Activated T-cell treated with anti-CD3 and anti-CD28 coated beads, Interleukin-2, amount 50 U/mL, for 72 hours (primary cell): ENCODE measurements around the gene DCDC2B. TPM values are rescaled to one million over a fixed set of nuclear protein-coding genes. Genes with fewer than 3 reads are reported as not detected.
"Not testable (repeated sequence)": the region's sequence is repeated elsewhere in the genome, so short reads cannot be mapped to it uniquely, and the experiment has no call there.

ENCODE experiments used
- ATAC-seq, 2 donors: fragments of 150-1000 bp; cut with Tn5 transposase; replicated peaks in 1 of 2; 2 replicates each; pipeline ENCODE4 v1.10.0; 2021; ENCODE audit warnings: moderate library complexity in 2 of 2, mild to moderate bottlenecking in 1 of 2
- DNase-seq, 2 donors: peaks; one replicate each; pipeline ENCODE4 v3.0.0; 2021 to 2022; ENCODE audit warnings: mixed read lengths in 1 of 2
- H3K27ac Mint-ChIP-seq: one replicate; pipeline ENCODE4 v1.8.0; 2022; ENCODE audit warnings: mild to moderate bottlenecking, moderate library complexity, mixed read lengths
- H3K27me3 Mint-ChIP-seq: one replicate; pipeline ENCODE4 v1.8.0; 2022; ENCODE audit warnings: low read depth, mixed read lengths
- H3K36me3 Mint-ChIP-seq, 2 donors: one replicate each; pipeline ENCODE4 v1.8.0; 2022; ENCODE audit warnings: mixed read lengths in 2 of 2, mild to moderate bottlenecking in 1 of 2; ENCODE audit not compliant: insufficient read depth in 2 of 2
- H3K4me1 Mint-ChIP-seq: one replicate; pipeline ENCODE4 v1.8.0; 2022; ENCODE audit warnings: low read depth, mixed read lengths
- H3K4me3 Mint-ChIP-seq, 2 donors: one replicate each; pipeline ENCODE4 v1.8.0; 2022; ENCODE audit warnings: mild to moderate bottlenecking in 2 of 2, mixed read lengths in 2 of 2, moderate library complexity in 2 of 2
- H3K9me3 Mint-ChIP-seq, 2 donors: one replicate each; pipeline ENCODE4 v1.8.0; 2022; ENCODE audit warnings: mixed read lengths in 2 of 2
- total RNA-seq, 2 donors: library from RNA; stranded (reverse); gene quantifications; one replicate each; pipeline ENCODE4 v1.2.3, GENCODE V29; 2022

Gene DCDC2B
- total RNA-seq, 2 donors from 2014 or later, result 0.21 TPM; not detected in 1

DNA sequence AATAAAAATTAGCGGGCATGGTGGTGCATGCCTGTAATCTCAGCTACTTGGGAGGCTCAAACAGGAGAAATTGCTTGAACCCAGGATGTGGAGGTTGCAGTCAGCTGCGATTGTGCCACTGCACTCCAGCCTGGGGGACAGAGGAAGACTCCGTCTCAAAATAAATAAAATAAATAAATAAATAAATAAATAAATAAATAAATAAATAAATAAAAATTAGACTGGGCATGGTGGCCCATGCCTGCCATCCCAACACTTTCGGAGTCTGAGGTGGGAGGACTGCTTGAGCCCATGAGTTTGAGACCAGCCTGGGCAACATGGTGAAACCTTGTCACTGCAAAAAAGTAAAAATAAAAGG, 54.3 kb downstream of the DCDC2B start:
- not testable (repeated sequence) for H3K27me3 Mint-ChIP-seq, H3K9me3 Mint-ChIP-seq, ATAC-seq, DNase-seq
- Mint-ChIP-seq H3K4me1 (peaks cover 68% of the 10 kb centered on the region), H3K36me3 (peaks cover 6 to 17% of the 10 kb centered on the region in 2 donors), H3K4me3 (peak overlapping the region; percentile 43 to 73), H3K27ac (peak overlapping the region; percentile 72)

DNA sequence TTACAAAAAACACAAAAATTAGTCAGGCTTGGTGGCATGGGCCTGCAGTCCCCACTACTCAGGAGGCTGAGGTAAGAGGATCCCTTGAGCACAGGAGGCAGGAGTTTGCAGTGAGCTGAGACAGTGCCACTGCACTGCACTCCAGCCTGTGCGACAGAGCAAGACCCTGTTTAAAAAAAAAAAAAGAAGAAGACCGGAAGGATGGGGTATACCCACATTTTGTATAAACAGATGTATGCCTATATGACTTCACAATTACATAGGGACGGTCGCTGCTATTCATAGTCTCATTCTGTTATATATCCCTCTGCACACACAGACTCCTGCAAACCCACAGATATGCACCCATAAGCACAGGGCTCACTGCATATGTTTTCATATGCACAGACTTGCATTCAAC, 54.9 kb downstream of the DCDC2B start:
- Mint-ChIP-seq H3K27ac (peak overlapping the region; percentile 94), H3K36me3 (peaks cover 6 to 16% of the 10 kb centered on the region in 2 donors), H3K9me3 (peaks cover 0 to 2% of the 10 kb centered on the region in 2 donors), H3K4me1 (peaks cover 63% of the 10 kb centered on the region), H3K27me3 (no peaks in the 10 kb centered on the region), H3K4me3 (peak overlapping the region; percentile 73 to 78)
- peak; percentile 85 to 89 for ATAC-seq
- DNase-seq, result peak in 1 of 2 donors; percentile 33

Other genes with a start within 250 kb of the DCDC2B start
- 100 to 1,000 TPM; 138 to 156 TPM for gene KHDRBS1, start 195.2 kb upstream of the DCDC2B start, total RNA-seq
- gene TMEM39B, start 136.2 kb upstream of the DCDC2B start, total RNA-seq, result 10 to 100 TPM; 28.4 to 38.0 TPM
- 10 to 100 TPM; 63.3 to 65.8 TPM for gene KPNA6, start 101.0 kb upstream of the DCDC2B start, total RNA-seq
- 100 to 1,000 TPM in 1 of 2 donors, 10 to 100 TPM in 1; 97.1 to 113 TPM for gene TXLNA, start 29.4 kb upstream of the DCDC2B start, total RNA-seq
- 10 to 100 TPM; 20.0 to 24.6 TPM for gene CCDC28B, start 8.5 kb upstream of the DCDC2B start, total RNA-seq
- gene IQCC, start 3.4 kb upstream of the DCDC2B start, total RNA-seq, result 1 to 10 TPM; 3.7 to 4.6 TPM
- gene TMEM234, start 13.3 kb downstream of the DCDC2B start, total RNA-seq, result 10 to 100 TPM in 1 of 2 donors, 1 to 10 TPM in 1; 9.8 to 10.5 TPM
- 100 to 1,000 TPM; 241 to 276 TPM for gene EIF3I, start 13.3 kb downstream of the DCDC2B start, total RNA-seq
- gene FAM167B, start 38.1 kb downstream of the DCDC2B start, total RNA-seq, result 1 to 10 TPM; 1.6 to 1.9 TPM
- 100 to 1,000 TPM; 227 to 254 TPM for gene LCK, start 42.2 kb downstream of the DCDC2B start, total RNA-seq
- 100 to 1,000 TPM; 149 to 157 TPM for gene HDAC1, start 83.0 kb downstream of the DCDC2B start, total RNA-seq
- 10 to 100 TPM; 12.3 to 14.9 TPM for gene MARCKSL1, start 127.1 kb downstream of the DCDC2B start, total RNA-seq
- 10 to 100 TPM in 1 of 2 donors, 1 to 10 TPM in 1; 9.2 to 14.0 TPM for gene FAM229A, start 153.4 kb downstream of the DCDC2B start, total RNA-seq
- gene TSSK3, start 153.4 kb downstream of the DCDC2B start, total RNA-seq, result 1 to 10 TPM; 1.2 to 1.9 TPM
- gene BSDC1, start 185.4 kb downstream of the DCDC2B start, total RNA-seq, result 10 to 100 TPM; 50.6 to 67.7 TPM